Activated T-helper 9 cell treated with anti-CD3 and anti-CD28 coated beads, Interleukin-2, amount 50 U/mL, for 16 hours (primary cell): ENCODE results near the gene FAM156A.
"Not testable (repeated sequence)": the region's sequence is repeated elsewhere in the genome, so short reads cannot be mapped to it uniquely, and the experiment has no call there.

Experiments
- DNase-seq: peaks from one replicate; pipeline ENCODE4 v3.0.0-alpha.2; 2020; ENCODE audit warnings: low read depth

The FAM156A gene, protein sequence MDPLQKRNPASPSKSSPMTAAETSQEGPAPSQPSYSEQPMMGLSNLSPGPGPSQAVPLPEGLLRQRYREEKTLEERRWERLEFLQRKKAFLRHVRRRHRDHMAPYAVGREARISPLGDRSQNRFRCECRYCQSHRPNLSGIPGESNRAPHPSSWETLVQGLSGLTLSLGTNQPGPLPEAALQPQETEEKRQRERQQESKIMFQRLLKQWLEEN

DNA sequence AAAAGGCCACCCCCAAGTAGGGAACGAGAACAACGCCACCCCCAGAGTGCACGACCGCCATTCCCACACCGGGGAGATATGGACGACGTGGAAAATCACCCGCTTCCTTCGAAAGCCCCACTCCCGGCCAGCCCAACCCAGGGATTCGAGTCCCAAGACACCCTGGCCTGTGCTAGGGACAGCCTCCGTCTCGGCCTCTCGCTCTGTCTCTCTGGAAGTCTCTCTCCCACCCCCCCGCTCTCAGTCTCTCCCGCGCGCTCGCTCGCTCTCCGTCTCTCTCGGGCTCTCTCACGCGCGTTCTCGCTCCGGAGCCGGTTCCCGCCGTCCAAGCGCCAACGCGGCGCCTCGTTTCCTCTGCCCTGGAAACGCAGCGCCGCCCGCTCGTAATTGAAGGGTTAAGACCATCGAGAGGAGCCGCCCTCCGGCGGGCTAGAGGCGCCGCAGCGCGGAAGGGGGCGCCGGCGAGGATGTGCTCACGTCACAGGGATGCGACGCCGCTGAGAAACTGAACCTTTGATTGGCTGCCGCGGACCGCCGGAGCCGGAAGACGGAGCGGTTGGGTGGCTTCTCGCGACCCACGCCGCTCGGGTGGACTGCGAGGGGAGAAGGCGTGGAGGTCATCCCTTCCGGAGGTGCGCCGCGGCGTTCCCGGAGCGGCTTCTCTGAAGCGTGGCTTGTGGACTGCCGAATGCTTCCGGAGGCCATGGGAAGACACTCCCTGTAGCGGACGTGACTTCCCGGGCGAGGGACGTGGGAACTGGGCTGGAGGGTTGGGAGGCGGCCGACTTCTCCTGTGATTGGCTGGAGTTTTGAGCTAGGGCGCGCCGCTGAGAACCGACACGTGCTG, at the start of gene FAM156A:
Gene FAM156A, minus strand, starts transcription at position 406 of the 847 bp plus-strand sequence. CDS start 9,930 bp downstream, outside the sequence.
- DNase-seq: not testable (repeated sequence)

DNA sequence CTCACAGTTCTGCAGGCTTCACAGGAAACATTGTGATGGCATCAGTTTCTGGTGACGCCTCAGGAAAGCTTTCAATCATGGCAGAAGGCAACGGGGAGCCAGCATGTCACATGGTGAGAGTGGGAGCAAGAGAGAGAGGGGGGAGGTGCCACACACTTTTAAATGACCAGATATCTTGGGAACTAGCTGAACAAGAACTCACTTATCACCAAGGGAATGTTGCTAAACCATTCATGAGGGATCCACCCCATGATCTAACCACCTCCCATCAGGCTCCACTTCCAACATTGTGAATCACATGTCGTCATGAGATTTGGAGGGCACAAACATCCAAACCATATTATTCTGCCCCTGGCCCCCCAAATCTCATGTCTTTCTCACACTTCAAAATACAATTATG, 47.0 kb upstream of the FAM156A start:
- no peak for DNase-seq

DNA sequence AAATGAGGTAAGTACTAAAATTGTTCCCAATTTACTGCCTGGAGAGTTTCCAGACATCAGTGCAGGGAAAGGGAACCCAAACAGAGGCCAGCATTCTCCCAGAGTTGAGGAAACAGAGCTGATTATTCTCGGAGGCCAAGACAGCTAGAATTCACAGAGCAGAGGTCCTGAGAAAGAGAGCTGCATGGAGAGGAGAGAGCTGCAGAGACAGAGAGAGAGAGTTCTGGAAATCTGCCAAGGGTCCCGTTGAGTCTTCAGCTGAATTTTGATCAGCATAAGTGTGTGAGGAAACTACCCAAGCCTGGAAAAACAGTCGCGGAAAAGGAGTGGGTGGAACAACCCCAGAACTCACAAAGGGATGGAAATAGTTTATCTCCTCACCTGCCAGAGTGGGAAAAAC, 46.5 kb upstream of the FAM156A start:
- DNase-seq: no peak

DNA sequence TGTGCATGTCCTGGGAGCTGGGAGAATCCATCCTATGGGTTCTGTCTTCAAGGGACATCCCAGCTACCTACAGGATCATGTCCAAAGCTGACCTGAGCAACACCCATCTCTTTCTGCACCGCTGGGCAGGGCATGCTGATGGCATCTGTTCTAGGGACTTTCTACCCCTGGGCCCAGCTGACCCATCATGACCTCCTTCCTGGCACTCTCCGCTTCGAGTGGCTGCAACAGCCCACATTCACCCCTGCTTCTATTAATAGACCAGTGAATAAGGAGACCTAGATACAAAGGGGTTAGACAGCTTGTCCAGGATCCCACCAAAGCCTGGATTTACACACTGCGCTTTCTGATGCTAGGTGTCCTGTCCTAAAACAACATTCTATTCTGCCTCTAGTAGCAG, 45.7 kb upstream of the FAM156A start:
- DNase-seq: no peak

DNA sequence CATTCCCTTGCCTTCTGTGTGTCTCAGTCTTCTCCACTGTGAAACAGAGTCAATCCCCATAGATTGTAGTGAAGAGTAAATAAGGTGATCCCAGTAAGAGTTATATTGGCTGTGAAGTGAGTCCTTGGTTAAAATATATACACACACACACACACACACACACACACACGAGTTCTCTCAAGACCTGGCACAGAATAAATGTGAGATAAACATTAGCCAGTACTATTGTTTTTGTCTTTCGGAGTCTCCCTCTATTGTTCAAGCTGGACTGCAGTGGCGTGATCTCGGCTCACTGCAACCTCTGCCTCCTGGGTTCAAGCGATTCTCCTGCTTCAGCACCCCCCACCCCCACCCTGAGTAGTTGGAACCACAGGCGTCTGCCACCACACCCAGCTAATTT, 44.8 kb upstream of the FAM156A start:
- no peak for DNase-seq

DNA sequence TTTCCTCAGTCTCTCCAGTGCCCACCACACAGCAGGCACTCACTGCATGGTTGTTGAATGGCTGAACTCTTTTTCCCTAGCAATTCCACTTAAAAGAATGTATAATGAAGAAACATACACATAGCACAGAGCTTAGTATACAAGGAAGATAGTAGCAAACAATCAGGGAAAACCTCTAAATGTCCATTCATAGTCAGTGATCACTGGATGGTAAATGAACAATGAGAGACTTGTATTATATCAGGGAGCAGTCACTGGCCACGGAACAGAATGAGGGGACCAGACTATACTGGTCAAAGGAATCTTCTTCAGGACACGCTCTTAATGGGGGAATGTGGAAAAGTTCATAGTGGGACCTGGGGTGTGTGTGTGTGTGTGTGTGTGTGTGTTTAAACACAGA, 43.6 kb upstream of the FAM156A start:
- no peak for DNase-seq

DNA sequence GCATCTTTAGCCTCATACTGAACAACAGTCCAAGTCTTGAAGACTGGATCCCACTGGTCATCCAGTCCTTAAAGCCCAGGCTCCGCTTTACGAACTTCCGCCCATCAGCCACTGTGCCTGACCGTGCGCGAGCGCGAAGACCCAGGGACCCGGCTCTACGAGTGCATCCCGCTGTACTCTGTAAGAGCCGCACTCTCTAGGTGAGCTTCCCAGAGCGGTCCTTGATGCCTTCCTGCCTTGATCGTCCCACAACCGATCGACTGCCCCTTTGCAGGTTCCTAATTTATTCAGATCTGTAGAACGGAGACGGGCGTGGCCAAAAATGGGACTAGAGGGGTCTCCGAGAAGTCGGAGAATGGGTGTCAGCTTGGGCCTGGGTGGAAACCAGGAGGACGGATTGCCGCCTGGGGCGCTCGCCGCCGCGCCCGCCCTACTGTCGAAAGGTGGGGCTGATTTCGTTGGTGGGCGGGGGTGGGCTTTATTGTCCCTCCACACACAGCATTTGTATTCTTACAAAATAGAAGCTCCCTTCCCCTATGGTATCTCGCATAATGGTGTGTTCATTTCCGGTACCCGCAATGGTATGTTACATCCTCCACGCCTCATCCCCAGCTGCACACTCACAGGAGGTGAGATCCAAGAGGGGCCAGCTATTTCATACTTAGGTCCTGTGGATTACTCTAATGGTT, 42.3 kb upstream of the FAM156A start:
- DNase-seq: no peak

DNA sequence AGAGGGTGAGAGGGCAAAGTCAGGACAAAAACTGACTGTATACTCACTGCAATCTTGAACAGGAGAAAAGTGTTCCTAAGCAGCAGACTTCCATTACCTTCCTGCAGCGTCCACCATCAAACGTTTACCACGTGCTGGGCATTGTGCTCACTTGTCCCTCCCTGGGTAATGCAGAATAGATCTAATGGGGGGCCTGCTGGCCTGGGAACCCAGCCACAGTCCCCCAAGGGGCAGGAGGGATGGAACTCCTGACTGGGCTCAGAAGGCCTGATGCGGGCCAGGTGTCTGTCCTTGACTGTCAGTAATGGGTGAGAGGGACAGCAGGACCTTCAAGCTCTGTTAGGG, 37.6 kb upstream of the FAM156A start:
- DNase-seq: no peak

DNA sequence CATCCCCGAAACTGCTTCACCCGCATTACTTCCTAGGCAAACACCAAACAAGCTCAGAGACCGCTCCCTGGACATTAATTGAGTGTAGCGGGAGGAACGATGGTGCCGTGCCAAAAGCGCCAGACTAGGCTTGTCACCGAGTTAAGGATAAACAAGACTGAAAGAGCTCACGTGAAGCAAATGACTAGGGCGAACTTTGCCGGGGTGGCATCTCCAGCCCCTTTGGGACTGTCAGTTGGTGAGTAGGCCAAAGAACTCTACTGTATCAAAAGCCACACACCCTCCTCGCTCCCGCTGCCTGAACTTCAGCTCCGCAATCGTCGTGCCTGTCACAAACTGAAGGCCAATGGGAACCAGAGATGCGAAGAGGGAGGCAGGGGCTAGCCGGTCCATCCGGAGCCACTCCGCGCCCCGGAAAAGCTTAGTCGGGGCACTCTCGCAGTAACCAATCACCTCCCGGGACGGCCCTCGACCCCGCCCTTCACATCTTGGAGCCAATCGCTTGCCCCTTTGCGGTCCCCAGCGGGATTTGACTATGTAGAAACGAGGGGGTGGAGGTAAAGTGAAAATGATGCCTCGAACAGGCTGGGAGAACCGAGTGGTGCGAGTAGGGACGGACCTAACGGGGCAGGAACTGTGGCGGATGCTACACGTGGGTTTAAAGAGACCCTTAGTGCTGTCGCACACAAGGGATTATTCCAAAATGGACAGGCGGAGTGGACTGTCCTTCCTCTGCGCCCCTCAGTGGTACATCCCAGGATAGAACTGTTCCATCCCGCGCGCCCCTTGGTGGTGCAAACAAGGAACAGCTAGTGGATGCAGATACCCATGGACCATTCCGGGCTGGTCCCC, 37.0 kb upstream of the FAM156A start:
- peak; percentile 83 for DNase-seq

DNA sequence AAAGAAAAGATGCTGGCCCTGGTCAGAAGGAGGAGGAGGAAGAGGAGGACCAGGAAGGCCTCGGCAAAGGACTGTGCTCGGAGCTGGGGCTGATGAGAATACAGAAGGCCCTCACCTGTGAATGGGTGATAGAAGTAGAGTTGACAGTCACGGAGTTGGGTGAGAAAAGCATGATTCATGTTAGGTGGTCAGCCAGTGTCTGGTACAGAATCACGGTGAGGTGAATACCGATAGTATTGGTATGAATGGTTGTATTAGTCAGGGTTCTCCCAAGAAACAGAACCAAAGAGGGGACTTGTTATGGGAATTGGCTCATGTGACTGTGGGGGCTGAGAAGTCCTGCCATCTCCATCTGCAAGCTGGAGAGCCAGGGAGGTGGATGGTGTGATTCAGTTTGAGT, 32.5 kb upstream of the FAM156A start:
- no peak for DNase-seq

DNA sequence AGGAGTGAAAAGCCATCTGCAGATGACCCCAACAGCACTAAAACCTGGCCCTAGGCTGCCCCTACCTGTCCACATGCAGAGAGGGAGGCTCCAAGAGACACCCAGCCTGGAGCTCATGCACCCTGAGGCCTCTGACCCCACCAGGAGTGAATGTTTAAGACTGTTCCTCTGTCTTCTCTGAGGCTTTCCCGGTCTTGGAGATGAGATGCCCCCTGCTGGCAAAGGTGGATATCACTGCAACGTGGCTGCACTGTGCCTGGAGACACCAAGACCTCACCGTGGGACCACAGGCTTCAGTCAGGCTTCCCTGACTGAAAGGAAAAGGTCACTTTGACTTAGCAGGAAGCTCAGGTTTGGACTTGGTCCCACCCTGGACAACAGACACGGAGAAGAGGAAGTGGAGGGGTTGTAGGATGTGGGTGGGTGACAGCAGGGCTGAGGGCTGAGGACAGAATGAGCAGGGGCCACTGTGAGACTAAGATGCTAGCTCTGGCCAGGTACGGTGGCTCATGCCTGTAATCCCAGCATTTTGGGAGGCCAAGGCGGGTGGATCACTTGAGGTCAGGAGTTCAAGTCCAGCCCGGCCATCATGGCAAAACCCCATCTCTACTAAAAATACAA, 31.8 kb upstream of the FAM156A start:
- peak; percentile 40 for DNase-seq

DNA sequence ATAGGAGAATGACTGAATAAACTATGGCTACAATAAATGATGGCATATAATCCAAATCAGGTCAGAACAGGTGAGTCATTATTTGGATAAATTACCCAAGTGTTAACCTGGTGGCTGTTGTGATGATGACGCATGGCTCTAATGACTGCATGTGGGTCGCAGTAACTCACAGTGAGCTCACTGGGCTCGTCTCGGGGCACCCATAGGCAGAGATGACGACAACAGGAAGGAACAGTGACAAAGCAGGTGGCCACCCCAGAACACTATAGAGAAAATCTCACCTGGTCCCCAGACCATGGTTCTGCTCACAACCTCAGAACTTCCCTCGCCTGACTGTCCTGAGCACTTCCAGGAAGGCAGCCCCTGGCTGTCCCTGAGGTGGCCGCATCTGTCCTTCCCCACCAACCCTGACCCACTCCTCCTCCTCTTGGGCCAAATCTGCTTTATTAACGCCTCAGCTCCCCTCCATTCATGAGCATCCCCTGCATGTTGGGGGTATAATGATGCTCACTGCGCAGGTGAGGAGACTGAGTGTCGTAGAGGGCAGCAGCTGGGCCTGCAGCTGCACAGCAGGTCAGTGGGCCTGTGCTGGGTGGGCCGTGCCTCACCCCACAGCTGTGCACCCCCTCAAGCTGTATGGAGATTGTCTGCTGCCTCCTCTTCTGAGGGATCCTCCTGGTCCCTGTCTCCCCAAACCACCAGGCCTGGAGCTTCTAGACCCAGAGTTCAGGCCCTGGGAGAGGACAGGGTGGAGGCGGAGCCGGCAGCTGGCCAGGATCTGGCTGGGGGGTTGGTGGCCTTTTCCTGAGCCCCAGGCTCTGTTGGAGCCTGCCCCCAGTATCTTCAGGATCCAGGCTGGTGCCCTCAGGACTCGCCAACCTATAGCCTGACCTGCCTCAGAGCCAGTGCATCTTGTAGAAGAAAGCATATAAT, 30.9 kb upstream of the FAM156A start:
- no peak for DNase-seq

DNA sequence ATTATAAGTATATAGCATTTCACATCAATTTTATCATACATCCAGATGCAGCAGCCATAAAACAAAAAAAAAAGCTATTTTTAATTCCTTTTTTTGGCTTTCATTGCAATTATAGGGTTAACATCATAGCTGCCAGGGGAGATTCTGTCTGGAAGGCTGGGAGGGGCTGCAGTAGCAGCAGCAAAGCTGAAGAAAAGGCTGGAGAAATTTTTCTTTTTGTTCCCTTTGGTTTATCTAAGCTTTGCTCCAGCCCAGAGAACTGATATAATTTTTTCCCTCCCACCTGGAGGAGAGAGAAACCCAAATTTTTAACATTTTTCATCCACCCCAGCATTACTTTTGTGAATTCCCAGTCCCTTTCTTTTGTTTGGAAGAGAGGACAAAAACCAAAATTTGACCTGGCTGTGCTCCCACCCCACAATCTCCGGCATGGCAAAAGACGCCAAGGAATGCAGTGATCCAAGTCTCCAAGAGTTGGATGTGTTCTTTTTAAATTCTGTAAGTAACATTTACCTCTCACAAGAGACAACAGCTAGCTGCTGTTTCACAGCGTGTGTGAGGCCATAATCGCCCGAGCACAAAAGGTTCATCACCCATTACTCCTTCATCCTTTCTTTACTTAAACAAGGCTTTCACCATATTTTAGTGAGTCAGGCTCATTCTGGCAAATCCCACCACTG, 25.1 kb upstream of the FAM156A start:
- DNase-seq: no peak

DNA sequence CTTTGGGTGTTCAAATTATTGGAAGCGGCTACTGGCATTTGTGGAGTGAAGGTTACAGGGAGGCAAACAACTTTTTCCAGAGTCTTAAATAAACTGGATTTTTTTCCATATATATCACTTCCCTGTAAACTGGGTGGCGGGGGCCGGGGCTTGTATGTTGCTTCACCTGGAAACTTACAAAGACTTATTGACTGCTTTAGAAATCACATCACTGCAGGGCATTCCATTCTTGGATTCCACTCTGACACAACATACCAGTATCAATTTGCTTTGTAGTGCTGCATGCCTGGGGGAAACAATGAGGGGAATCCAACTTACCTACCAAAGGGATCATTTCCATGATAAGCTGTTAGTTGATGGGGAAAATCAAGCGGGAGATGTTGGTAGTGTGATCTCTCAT, 21.7 kb upstream of the FAM156A start:
- no peak for DNase-seq

DNA sequence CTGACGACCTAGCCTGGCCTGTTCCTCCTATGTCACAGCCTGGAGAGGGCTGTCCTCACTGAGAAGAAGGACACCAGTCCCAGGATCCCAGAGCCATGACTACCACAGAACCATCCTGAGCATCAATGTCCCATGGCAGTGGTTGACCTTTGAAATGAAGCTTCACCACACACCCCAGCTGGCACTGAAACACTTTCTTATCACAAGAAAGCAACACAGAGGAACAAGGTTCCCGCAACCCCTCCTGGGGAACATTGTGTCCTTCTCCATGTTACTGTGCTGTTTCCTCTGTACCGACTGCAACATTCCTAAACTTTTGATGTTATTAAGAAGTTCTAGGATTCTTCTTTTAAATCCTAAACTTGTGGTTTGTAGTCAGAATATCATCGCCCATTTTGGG, 21.2 kb upstream of the FAM156A start:
- no peak for DNase-seq

DNA sequence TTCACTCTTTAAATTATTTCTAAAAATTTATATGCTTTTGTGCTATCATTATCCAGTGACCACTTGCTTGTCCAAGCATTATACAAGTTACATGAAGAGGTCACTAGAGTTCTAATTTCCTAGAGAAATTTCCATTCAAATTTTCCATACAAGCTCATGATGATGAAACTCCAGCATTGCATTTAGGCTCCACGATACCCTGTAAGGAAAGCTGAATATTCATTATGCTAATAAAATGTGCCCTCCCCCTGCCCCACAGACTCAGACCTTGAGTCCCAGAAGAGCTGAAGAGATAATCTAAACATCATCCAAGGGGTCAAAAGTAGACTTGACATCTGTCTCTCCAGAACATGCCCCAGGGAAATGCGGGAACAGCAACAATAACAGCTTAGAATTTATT, 19.6 kb upstream of the FAM156A start:
- no peak for DNase-seq

DNA sequence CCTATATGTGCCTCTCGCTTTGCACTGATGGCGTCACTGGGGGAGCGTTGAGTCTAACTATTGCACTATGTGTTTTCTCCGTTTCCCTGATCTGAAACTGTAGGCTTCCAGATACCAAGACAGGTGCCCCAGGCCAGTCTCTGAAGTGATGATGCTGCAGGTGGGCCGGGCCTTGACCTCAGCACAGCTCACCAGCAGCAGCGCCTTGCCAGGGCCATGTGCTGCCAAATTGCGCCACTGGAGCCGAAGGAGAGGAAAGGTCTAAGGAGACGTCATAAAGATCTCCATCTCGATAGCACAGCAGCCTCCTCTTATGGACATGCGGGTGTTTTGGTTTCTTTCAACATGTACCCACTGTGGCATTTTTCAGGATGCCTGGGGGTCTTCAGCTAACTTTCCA, 17.3 kb upstream of the FAM156A start:
- DNase-seq: not testable (repeated sequence)

DNA sequence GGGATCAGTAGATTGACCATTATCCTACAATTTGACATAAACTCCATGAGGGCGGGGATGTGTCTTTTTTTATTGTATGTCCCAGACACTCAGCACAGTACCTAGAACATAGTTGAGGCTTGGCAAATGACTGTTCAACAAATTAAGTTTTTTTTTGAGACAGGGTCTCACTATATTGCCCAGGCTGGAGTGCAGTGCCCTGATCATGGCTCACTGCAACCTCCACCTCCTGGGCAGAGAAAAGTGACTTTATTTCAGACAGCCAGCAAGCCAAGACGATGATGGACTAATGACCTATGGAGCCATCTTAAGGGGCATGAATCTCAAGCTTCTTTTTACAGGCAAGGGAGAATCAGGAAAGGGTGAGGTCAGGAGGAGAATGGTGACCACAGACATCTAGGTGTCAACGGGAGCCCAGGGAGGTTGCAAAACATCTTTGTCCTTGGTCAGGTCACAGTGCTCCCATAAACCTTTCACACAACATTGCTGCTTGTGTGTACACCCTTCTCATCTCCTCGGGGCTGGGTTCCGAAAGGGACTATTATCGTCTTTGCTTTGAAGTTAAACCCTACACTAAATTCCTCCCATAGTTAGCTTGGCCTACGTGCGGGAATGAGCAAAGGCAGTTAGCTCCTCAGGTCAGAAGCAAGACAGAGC, 16.1 kb upstream of the FAM156A start:
- not testable (repeated sequence) for DNase-seq

DNA sequence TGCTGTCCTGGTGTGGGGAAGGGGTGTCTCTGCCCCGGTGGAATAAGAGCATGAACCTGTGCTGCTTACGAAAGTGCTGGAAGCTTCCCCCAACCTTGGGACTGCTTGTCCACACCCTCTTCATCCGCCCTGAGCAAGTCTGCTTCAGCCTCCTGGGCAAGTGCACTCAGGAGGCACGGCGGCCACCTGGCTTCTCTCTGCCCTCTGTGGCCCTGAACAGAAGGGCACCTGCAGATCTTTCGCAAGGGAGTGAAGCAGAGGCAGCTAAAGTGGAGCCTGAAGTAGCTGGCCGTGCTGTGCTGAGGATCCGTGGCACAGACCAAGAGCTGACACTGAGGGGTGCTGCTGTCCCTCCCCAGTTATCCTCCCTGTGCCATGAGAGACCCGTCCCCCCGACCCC, 9.6 kb upstream of the FAM156A start:
- not testable (repeated sequence) for DNase-seq
